Sigmoid colon (tissue), 4 donors: ENCODE results near the gene ZSCAN12.

Experiments
- CTCF ChIP-seq, 4 experiments: fragments of 450-650 bp in 3 of 4; fragments of 200-600 bp in 1 of 4; IDR thresholded peaks; one replicate each; pipeline ENCODE4 v1.5.1; 2016 to 2019; ENCODE audit warnings: antibody characterized with exemption in 4 of 4, mild to moderate bottlenecking in 3 of 4, moderate library complexity in 2 of 4
- EP300 ChIP-seq, 4 donors: sonication (generic); formaldehyde crosslinking; IDR thresholded peaks; one replicate each; pipeline ENCODE4 v1.6.1; 2017; ENCODE audit warnings: antibody characterized with exemption in 4 of 4
- POLR2A ChIP-seq, 2 donors: fragments of 450-650 bp; IDR thresholded peaks; one replicate each; pipeline ENCODE4 v1.6.1; 2016; ENCODE audit warnings: antibody characterized with exemption in 2 of 2, mild to moderate bottlenecking in 2 of 2, moderate library complexity in 2 of 2

- TF ChIP-seq CTCF (IDR thresholded peaks at IDR 0.05) = no peak
- TF ChIP-seq EP300 (IDR thresholded peaks at IDR 0.05) = no peak
- TF ChIP-seq POLR2A (IDR thresholded peaks at IDR 0.05) = no peak
Observed at GRCh38 chr6:28334286-28335039, 65.1 kb downstream of the ZSCAN12 start.
